Heart right ventricle (tissue), 16 donors: ENCODE measurements around the gene GSDME. TPM values are rescaled to one million over a fixed set of nuclear protein-coding genes. Genes with fewer than 3 reads are reported as not detected.
A peak's percentile ranks its signal among the peaks of the same experiment; 100 is the strongest.

Experiments used
- ATAC-seq, 8 donors: fragments of 200-7000 bp; cut with Tn5 transposase; one replicate each; pipeline ENCODE4 v1.9.1; 2020; ENCODE audit warnings: mild to moderate bottlenecking in 8 of 8, moderate library complexity in 8 of 8, moderate number of reproducible peaks in 1 of 8
- DNase-seq, 2 donors: peaks; one replicate each; pipeline ENCODE4 v3.0.0-alpha.2; 2020
- H3K27ac ChIP-seq, 10 donors: fragments of 200-600 bp; sonication (generic) in 2 of 10; one replicate each; pipeline versions ENCODE4 v1.5.0 to v1.8.0; 2020 to 2022; ENCODE audit warnings: mild to moderate bottlenecking in 3 of 10
- H3K27me3 ChIP-seq, 7 donors: fragments of 200-600 bp; one replicate each; pipeline ENCODE4 v1.8.0; 2021 to 2022; ENCODE audit warnings: mild to moderate bottlenecking in 2 of 7
- H3K36me3 ChIP-seq, 9 donors: fragments of 200-600 bp; sonication (generic) in 1 of 9; one replicate each; pipeline versions ENCODE4 v1.5.0 to v1.8.0; 2020 to 2022; ENCODE audit warnings: mild to moderate bottlenecking in 2 of 9
- H3K4me1 ChIP-seq, 9 donors: fragments of 200-600 bp; sonication (generic) in 1 of 9; one replicate each; pipeline versions ENCODE4 v1.5.0 to v1.8.0; 2020 to 2022; ENCODE audit warnings: mild to moderate bottlenecking in 4 of 9
- H3K4me3 ChIP-seq, 10 donors: fragments of 200-600 bp; sonication (generic) in 2 of 10; one replicate each; pipeline versions ENCODE4 v1.5.0 to v1.8.0; 2020 to 2022; ENCODE audit warnings: mild to moderate bottlenecking in 7 of 10, moderate library complexity in 2 of 10
- H3K9me3 ChIP-seq, 11 donors: fragments of 200-600 bp in 10 of 11; sonication (generic) in 2 of 11; one replicate each; pipeline versions ENCODE4 v1.5.0 to v1.8.0; 2013 to 2022; ENCODE audit warnings: mild to moderate bottlenecking in 2 of 11, control low read depth in 1 of 11, moderate library complexity in 1 of 11
- CTCF ChIP-seq, 9 donors: fragments of 200-600 bp; sonication (generic) in 2 of 9; IDR thresholded peaks; one replicate each; pipeline versions ENCODE4 v1.5.0 to v1.8.0; 2021 to 2022; ENCODE audit warnings: antibody characterized with exemption in 9 of 9, mild to moderate bottlenecking in 5 of 9, moderate library complexity in 1 of 9
- WGBS, 2 donors: extraction: QIAGEN DNeasy Blood & Tissue Kit; methylation state at CpG; one replicate each; pipeline ENCODE4 v1.1.7; 2013; ENCODE audit warnings: inconsistent platforms in 1 of 2; 5-methylcytosine and 5-hydroxymethylcytosine counted together
- intact Hi-C, 10 donors: fragments of 100-400 bp; cut with DNase I; formaldehyde crosslinking; loops; one replicate each; pipeline versions ENCODE4 v1.11.1 to v1.14.2; 2022
- polyA plus RNA-seq, 2 donors: library from polyadenylated mRNA; stranded (reverse); fragments of 200-250 nt; gene quantifications; one replicate each; pipeline ENCODE4 v1.2.3, GENCODE V29; 2013
- total RNA-seq, 10 donors: library from RNA; stranded (reverse); fragmentation: NEBNext Ultra II Directional in 3 of 10; extraction: Animal tissue kit (Norgen Biotek cat#: 25700) in 3 of 10; gene quantifications; one replicate each; pipeline versions ENCODE4 v1.2.1 to v1.2.4, GENCODE V29; 2021 to 2023
- donor health status: Arrhythmogenic right ventricular cardiomyopathy.
- donor health status: ischemic (EF 13 %, LVEDD 7.1; RV severe dilation, severe dysfunction).
- donor health status: healthy with polysubstance abuse.
- donor health status: DM: no; HTN: yes; CAD: no.
- donor health status: DM: no; HTN: no; CAD: no.
- donor health status: ischemic (EF 25% LVEDD 6.9; RV normal size, moderate dysfunction).
- donor health status: ischemic (EF 25% LVEDD 5.7; RV mildly dilated, moderate dysfunction).
- donor health status: healthy.
- donor health status: DM: yes; HTN: yes; CAD: no.
- donor health status: Ischemic cardiomyopathy.
- donor health status: ischemic (EF 35%, LVEDD 5.7; RV mildly dilated, moderate dysfunction).
- donor health status: nonischemic (EF 11% LVEDD 7.7; RV severe dilation, severe dysfunction).
- donor health status: DM: yes; HTN: yes; CAD: no.
- donor health status: PGD.
- donor health status: ischemic (EF 29% LVEDD 5.4; RV normal size, mild dysfunction).
- donor health status: nonischemic (EF 23%, LVEDD 6.1; RV moderate dilation, normal function).

Gene GSDME
- total and polyA plus RNA-seq, 12 donors: 2.8 to 11.9 (median 5.8) TPM

GRCh38 chr7:24732646-24733413 is 24.4 kb downstream of the GSDME start:
- WGBS, 2 donors: 87 to 92% methylated on average over 4 of the region's 4 CpGs
- peak in 1 of 8 donors; percentile 28 for ATAC-seq
- no peak overlapping the region for H3K4me3 ChIP-seq
- H3K9me3 ChIP-seq: peaks cover 0 to 7% (median 0%) of the 10 kb centered on the region in 11 donors
- DNase-seq: no peak
- H3K36me3 ChIP-seq: no peaks in the 10 kb centered on the region
- H3K27me3 ChIP-seq: no peaks in the 10 kb centered on the region
- H3K27ac ChIP-seq: no peak overlapping the region
- TF ChIP-seq CTCF (IDR thresholded peaks at IDR 0.05): no peak
- intact Hi-C loops: no loop called here
- peaks cover 0 to 35% (median 8%) of the 10 kb centered on the region in 9 donors for H3K4me1 ChIP-seq

- no peak for ATAC-seq
- no peak for TF ChIP-seq CTCF (IDR thresholded peaks at IDR 0.05)
- H3K4me3 ChIP-seq: no peak overlapping the region
- H3K9me3 ChIP-seq: no peaks in the 10 kb centered on the region
- peaks cover 0 to 35% (median 8%) of the 10 kb centered on the region in 9 donors for H3K4me1 ChIP-seq
- DNase-seq: no peak
- H3K27ac ChIP-seq: no peak overlapping the region
- intact Hi-C loops: no loop called here
- no peaks in the 10 kb centered on the region for H3K36me3 ChIP-seq
- H3K27me3 ChIP-seq: no peaks in the 10 kb centered on the region
- 83 to 89% methylated on average over 13 of the region's 13 CpGs for WGBS, 2 donors
Measured at GRCh38 chr7:24731313-24731712, 26.0 kb downstream of the GSDME start.

- no peak overlapping the region for H3K4me3 ChIP-seq
- no peak for DNase-seq
- no peaks in the 10 kb centered on the region for H3K36me3 ChIP-seq
- no peaks in the 10 kb centered on the region for H3K27me3 ChIP-seq
- ATAC-seq: no peak
- intact Hi-C loops: no loop called here
- no peaks in the 10 kb centered on the region for H3K9me3 ChIP-seq
- no peak for TF ChIP-seq CTCF (IDR thresholded peaks at IDR 0.05)
- peaks cover 0 to 35% (median 8%) of the 10 kb centered on the region in 9 donors for H3K4me1 ChIP-seq
- no peak overlapping the region for H3K27ac ChIP-seq
Measured at GRCh38 chr7:24730018-24730369, 27.3 kb downstream of the GSDME start.

GRCh38 chr7:24729365-24730017 is 27.8 kb downstream of the GSDME start:
- intact Hi-C loops: no loop called here
- DNase-seq (peak; percentile 45), ATAC-seq (peak in 5 of 8 donors; percentile 35 to 76 (median 48))
- Histone ChIP-seq H3K4me1 (peaks cover 0 to 31% (median 8%) of the 10 kb centered on the region in 9 donors), H3K36me3 (no peaks in the 10 kb centered on the region), H3K27ac (peak overlapping the region in 1 of 10 donors; percentile 48), H3K27me3 (no peaks in the 10 kb centered on the region), H3K9me3 (no peaks in the 10 kb centered on the region), H3K4me3 (no peak overlapping the region)
- 67 to 78% methylated on average over 10 of the region's 10 CpGs for WGBS, 2 donors
- no peak for TF ChIP-seq CTCF (IDR thresholded peaks at IDR 0.05)
